NCI-H2107 treated with DMSO at 0.1 percent for 48 hours (cell line): Measurements from ENCODE around the gene RFC2.

Experiments
- DNase-seq: peaks from one replicate; lab custom pipeline; 2025; ENCODE audit not compliant: unreplicated experiment; lab: John Stamatoyannopoulos, UW

The RFC2 gene

GRCh38 chr7:74193913-74194312, 60.3 kb downstream of the RFC2 start:
- no peak for DNase-seq

DNA sequence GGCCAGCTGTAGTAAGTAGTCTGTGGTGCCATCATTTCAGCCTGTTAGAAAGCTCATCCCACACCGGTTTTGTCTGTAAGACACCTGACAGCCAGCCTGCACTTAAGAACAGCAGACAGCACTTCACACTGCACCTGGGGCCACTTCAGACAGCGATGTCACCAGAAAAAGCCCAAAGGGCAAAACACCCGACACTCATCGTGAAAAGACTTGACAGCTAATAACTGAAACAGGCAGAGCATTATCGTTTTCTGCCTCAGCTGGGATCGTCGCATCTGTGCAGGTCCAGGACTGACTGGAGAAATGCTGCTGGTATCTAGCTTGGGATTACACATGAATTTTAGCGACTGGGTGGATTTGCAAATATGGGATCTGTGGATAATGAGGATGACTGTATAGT, 61.1 kb downstream of the RFC2 start:
- DNase-seq = peak; percentile 35

DNA sequence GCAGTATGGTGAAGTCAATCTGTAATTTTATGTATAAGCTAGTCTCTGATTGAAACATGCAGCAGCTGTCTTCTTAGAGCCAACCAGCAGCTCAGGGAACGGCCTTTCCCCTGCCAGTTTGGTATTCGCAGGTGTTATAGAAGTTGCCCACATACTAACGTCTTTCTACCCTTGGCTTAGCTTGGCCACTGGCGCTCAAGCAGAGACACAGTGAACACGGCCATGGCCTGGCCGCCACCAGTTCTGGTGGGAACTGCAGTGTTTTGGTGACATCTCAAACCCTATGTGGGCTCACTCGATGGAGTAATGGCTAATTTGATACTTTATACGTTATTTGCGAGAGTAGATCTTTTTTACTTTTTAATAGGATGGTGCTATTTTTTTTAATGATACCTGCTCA, 63.0 kb downstream of the RFC2 start:
- DNase-seq = no peak

- DNase-seq = no peak
Measured at GRCh38 chr7:74190259-74190658, 63.9 kb downstream of the RFC2 start.

DNA sequence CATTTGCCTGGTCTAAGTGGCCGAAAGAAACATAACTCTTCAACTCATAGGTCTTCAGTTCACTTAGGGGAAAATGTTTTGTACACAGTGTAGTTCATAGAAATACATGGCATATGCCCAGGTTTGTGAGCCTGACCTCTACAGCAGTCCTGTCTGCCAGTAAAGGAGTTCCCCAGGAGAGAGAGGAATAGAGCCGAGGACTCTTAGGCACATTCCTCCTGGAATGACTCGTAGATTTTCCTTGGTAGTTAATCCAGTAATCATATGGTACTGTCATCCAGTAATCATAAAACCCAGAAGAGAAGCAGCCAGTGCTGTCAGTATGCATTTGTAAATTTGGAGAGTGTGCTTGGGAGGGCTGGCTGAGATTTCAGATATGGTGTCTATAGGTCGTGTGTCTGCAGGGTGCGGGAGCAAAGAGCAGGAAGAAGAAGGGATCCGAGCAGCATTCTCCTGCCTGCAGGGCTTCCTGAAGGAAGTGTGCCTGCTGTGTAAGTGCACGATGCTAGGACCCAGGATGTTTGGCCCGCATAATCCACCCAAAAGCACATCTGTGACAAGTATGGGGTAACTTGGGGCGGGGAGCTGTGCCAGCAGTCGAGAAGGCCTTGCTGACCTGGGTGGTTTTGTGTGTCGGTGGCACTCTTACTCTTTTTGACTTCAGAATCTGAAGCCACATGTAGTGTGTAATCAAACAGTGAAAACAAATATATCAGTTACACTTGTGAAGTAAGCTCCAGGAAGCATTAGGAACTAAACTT, 66.1 kb downstream of the RFC2 start:
- no peak for DNase-seq

- DNase-seq = no peak
Measured at GRCh38 chr7:74185636-74186035, 68.6 kb downstream of the RFC2 start.

GRCh38 chr7:74185016-74185415, 69.2 kb downstream of the RFC2 start:
- DNase-seq = no peak

GRCh38 chr7:74183653-74184450, 70.3 kb downstream of the RFC2 start:
- DNase-seq = no peak

- DNase-seq = no peak
Measured at GRCh38 chr7:74183142-74183541, 71.1 kb downstream of the RFC2 start.

DNA sequence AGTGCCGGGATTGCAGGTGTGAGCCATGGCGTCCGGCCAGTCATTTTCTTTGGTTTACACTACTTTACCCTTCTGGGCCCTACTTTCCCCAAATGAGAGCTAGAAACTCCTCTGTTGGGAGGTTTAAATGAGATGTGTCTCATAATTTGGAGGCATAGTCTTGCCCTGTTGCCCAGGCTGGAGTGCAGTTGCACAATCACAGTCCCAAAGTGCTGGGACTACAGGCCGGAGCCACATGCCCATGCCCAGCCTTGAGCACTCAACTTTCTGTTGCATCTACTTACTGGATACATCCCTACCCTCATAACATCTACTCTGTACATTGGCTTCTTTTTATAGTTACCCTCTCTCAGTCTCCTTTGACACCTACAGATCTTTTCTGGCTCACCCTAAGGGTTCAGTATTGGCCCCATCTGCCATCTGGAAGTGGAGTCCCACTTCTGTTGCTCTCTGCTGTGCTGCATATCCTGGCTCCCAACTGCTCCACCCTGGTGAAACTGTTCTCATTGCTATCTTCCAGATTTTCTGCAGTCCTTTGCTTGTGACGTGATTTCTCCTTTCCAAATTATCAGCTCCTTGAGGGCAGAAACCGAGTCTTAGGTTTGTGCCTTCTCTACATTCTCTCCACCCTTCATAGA, 71.6 kb downstream of the RFC2 start:
- no peak for DNase-seq

- DNase-seq = no peak
Measured at GRCh38 chr7:74181821-74182220, 72.4 kb downstream of the RFC2 start.
